ENCODE data around the gene MCIDAS.

DNA sequence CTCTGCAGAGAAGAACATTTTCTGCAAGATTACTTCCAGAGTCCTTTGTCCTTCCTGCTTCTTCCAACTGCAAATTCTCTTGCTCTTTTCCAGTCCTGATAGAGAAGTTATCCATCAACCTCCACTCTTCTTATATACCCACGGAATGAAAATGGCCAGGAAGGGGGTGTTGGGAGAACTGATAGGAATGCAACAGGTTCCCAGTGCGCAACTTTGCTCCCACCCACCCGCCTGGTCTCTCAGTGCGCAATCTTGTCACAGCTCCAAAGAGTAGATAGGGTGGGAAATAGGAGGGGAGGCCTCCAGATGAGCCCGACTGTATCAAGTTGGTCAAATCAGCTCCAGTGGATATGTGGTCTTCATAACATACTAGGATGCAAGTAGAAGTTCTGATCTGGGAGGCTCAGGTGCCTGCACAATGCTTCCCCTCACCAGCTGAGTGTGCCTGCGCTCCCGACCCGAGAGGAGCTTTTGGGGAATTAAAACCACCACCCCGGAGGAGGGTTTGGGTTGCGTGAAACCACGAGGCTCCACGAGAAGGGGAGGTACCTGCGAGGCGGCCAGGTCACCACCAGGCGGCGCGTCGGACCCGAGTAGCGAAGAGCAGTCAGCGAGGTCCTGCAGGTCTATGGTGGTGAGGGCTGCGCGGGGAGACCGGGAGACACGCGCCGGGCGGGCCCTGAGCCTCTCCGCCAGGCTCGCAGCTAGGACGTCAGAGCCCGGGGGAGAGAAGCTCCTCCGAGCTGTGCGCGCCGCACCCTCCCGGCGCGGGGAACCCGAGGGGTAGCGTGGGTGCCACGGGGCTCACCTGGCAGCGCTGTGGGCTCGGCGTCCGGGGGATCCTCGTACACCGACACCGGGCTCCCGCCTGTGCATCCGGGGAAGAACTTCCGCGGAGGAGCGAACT, 835 bp downstream of the MCIDAS start:
- TF ChIP-seq POLR2A (IDR thresholded peaks at IDR 0.05) = no peak
- TF ChIP-seq, protein P1, sequence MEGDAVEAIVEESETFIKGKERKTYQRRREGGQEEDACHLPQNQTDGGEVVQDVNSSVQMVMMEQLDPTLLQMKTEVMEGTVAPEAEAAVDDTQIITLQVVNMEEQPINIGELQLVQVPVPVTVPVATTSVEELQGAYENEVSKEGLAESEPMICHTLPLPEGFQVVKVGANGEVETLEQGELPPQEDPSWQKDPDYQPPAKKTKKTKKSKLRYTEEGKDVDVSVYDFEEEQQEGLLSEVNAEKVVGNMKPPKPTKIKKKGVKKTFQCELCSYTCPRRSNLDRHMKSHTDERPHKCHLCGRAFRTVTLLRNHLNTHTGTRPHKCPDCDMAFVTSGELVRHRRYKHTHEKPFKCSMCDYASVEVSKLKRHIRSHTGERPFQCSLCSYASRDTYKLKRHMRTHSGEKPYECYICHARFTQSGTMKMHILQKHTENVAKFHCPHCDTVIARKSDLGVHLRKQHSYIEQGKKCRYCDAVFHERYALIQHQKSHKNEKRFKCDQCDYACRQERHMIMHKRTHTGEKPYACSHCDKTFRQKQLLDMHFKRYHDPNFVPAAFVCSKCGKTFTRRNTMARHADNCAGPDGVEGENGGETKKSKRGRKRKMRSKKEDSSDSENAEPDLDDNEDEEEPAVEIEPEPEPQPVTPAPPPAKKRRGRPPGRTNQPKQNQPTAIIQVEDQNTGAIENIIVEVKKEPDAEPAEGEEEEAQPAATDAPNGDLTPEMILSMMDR (IDR thresholded peaks at IDR 0.05) = peak in 5 of 6 experiments; percentile 8 to 42 (median 19)

Data from adrenal gland (tissue), 5 donors.